ENCODE measurements around the gene SLC15A1. TPM values are rescaled to one million over a fixed set of nuclear protein-coding genes. Genes with fewer than 3 reads are reported as not detected.

The SLC15A1 gene
- total RNA-seq, 1 experiment from 2014 or later = 2.6 TPM

- no peak overlapping the region for H3K27ac ChIP-seq (ENCODE audit: low read depth, low read length)
Measured at GRCh38 chr13:98738213-98738612, 14.3 kb downstream of the SLC15A1 start.

More at GRCh38 chr13:98738213-98738612, 14.3 kb downstream of the SLC15A1 start:
- H3K9me3 ChIP-seq (ENCODE audit: control insufficient read depth in 1 of 2, insufficient read depth in 1 of 2, low read depth in 1 of 2, low read length in 2 of 2) = peaks cover 0 to 4% of the 10 kb centered on the region in 2 experiments; a peak in 1 of 4 replicates
- no peak overlapping the region for H3K9ac ChIP-seq (ENCODE audit: low read length)
- no peaks in the 10 kb centered on the region for H3K9me2 ChIP-seq (ENCODE audit: insufficient read depth)
- no TSS peak for BruUV-seq (replicated peaks)
- RAD21 ChIA-PET (ENCODE audit: low non-redundant PET in 1 of 2, low total read pairs in 2 of 2, uncharacterized antibody in 2 of 2, unreplicated experiment in 2 of 2) = no interaction called here
- H3K27me3 ChIP-seq (ENCODE audit: insufficient read depth, low read length) = no peaks in the 10 kb centered on the region
- ATAC-seq (no peak), DNase-seq (ENCODE audit: low read depth, low spot score) (no peak)
- intact Hi-C loops (cut with micrococcal nuclease) = no loop called here
- H4K20me1 ChIP-seq (ENCODE audit: insufficient read depth) = no peaks in the 10 kb centered on the region
- POLR2A ChIA-PET = no interaction called here
- H3K4me3 ChIP-seq (replicated peaks in 1 of 2; ENCODE audit: low read depth in 1 of 2, low read length in 2 of 2) = no peak overlapping the region
- no peaks in the 10 kb centered on the region for H3K79me2 ChIP-seq (ENCODE audit: insufficient read depth, low read length)
- H3K4me1 ChIP-seq (ENCODE audit: control insufficient read depth in 1 of 2, insufficient read depth in 2 of 2, low read length in 2 of 2) = no peaks in the 10 kb centered on the region
- TF ChIP-seq POLR2A (IDR thresholded peaks at IDR 0.05; ENCODE audit: borderline replicate concordance, extremely low read depth, insufficient read depth, insufficient read length) = no peak
- no peak for TF ChIP-seq CEBPB (IDR thresholded peaks at IDR 0.05; ENCODE audit: low read depth)
- TF ChIP-seq ELF1 (IDR thresholded peaks at IDR 0.05; ENCODE audit: borderline replicate concordance, low read depth) = no peak
- no peak for TF ChIP-seq CBX3 (IDR thresholded peaks at IDR 0.05; ENCODE audit: low read depth)
- TF ChIP-seq, protein P1, sequence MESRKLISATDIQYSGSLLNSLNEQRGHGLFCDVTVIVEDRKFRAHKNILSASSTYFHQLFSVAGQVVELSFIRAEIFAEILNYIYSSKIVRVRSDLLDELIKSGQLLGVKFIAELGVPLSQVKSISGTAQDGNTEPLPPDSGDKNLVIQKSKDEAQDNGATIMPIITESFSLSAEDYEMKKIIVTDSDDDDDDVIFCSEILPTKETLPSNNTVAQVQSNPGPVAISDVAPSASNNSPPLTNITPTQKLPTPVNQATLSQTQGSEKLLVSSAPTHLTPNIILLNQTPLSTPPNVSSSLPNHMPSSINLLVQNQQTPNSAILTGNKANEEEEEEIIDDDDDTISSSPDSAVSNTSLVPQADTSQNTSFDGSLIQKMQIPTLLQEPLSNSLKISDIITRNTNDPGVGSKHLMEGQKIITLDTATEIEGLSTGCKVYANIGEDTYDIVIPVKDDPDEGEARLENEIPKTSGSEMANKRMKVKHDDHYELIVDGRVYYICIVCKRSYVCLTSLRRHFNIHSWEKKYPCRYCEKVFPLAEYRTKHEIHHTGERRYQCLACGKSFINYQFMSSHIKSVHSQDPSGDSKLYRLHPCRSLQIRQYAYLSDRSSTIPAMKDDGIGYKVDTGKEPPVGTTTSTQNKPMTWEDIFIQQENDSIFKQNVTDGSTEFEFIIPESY (IDR thresholded peaks at IDR 0.05; ENCODE audit: extremely low read depth, insufficient replicate concordance, low read length) = no peak
- TF ChIP-seq SRF (IDR thresholded peaks at IDR 0.05; ENCODE audit: low read depth) = no peak
- TF ChIP-seq SP1 (IDR thresholded peaks at IDR 0.05; ENCODE audit: low read depth) = no peak
- TF ChIP-seq, protein P2, sequence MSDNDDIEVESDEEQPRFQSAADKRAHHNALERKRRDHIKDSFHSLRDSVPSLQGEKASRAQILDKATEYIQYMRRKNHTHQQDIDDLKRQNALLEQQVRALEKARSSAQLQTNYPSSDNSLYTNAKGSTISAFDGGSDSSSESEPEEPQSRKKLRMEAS (IDR thresholded peaks at IDR 0.05) = no peak
- TF ChIP-seq YY1 (IDR thresholded peaks at IDR 0.05; ENCODE audit: extremely low read depth, insufficient replicate concordance, low read depth, low read length) = no peak
- TF ChIP-seq EZH2phosphoT487 (IDR thresholded peaks at IDR 0.05; ENCODE audit: borderline replicate concordance) = no peak
- TF ChIP-seq, protein P3, sequence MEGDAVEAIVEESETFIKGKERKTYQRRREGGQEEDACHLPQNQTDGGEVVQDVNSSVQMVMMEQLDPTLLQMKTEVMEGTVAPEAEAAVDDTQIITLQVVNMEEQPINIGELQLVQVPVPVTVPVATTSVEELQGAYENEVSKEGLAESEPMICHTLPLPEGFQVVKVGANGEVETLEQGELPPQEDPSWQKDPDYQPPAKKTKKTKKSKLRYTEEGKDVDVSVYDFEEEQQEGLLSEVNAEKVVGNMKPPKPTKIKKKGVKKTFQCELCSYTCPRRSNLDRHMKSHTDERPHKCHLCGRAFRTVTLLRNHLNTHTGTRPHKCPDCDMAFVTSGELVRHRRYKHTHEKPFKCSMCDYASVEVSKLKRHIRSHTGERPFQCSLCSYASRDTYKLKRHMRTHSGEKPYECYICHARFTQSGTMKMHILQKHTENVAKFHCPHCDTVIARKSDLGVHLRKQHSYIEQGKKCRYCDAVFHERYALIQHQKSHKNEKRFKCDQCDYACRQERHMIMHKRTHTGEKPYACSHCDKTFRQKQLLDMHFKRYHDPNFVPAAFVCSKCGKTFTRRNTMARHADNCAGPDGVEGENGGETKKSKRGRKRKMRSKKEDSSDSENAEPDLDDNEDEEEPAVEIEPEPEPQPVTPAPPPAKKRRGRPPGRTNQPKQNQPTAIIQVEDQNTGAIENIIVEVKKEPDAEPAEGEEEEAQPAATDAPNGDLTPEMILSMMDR (IDR thresholded peaks at IDR 0.05 in 2 of 3, conservative IDR thresholded peaks at IDR 0.05 in 1 of 3; ENCODE audit: borderline replicate concordance in 1 of 3, insufficient read depth in 1 of 3, low read depth in 2 of 3, low read length in 2 of 3) = no peak
- TF ChIP-seq ZFX (IDR thresholded peaks at IDR 0.05) = no peak
- no peak for TF ChIP-seq POLR2AphosphoS5 (IDR thresholded peaks at IDR 0.05; ENCODE audit: low read depth, low read length)
- TF ChIP-seq FOSL1 (IDR thresholded peaks at IDR 0.05; ENCODE audit: low read depth) = no peak
- H3K36me3 ChIP-seq (ENCODE audit: control insufficient read depth in 1 of 2, insufficient read depth in 2 of 2, low read length in 2 of 2) = no peaks in the 10 kb centered on the region
- no peak overlapping the region for H2AFZ ChIP-seq (ENCODE audit: low read depth, low read length, poor library complexity, severe bottlenecking)
- no peak overlapping the region for H3K4me2 ChIP-seq (ENCODE audit: low read length)
- CTCF ChIA-PET = no interaction called here

Data from HCT116 (cell line).